H9 (cell line): ENCODE measurements around the gene NGDN. TPM values are rescaled to one million over a fixed set of nuclear protein-coding genes. Genes with fewer than 3 reads are reported as not detected.

Source experiments
- DNase-seq: peaks from one replicate; pipeline ENCODE4 v3.0.0-alpha.2; 2017
- H2AFZ ChIP-seq: one replicate; pipeline ENCODE4 v1.6.1; 2013; ENCODE audit warnings: mild to moderate bottlenecking, low read length, control low read depth, moderate library complexity
- H2AK5ac ChIP-seq: 2 replicates; pipeline ENCODE4 v1.6.1; 2013; ENCODE audit warnings: low read length, control low read depth, mixed read lengths; ENCODE audit not compliant: insufficient read length
- H2BK120ac ChIP-seq: one replicate; pipeline ENCODE4 v1.6.1; 2013; ENCODE audit warnings: low read depth, mild to moderate bottlenecking, low read length, control low read depth, inconsistent platforms; ENCODE audit not compliant: poor library complexity, severe bottlenecking
- H2BK12ac ChIP-seq: 2 replicates; pipeline ENCODE4 v1.6.1; 2013; ENCODE audit warnings: low read length, control low read depth, mixed read lengths, low read depth; ENCODE audit not compliant: insufficient read length
- H2BK15ac ChIP-seq: 2 replicates; pipeline ENCODE4 v1.6.1; 2013; ENCODE audit warnings: low read depth, low read length, control low read depth
- H2BK20ac ChIP-seq: one replicate; pipeline ENCODE4 v1.6.1; 2013; ENCODE audit warnings: low read depth, mild to moderate bottlenecking, low read length, control low read depth, inconsistent platforms; ENCODE audit not compliant: poor library complexity, severe bottlenecking
- H2BK5ac ChIP-seq: 2 replicates; pipeline ENCODE4 v1.6.1; 2013; ENCODE audit warnings: low read length, control low read depth, mixed read lengths; ENCODE audit not compliant: insufficient read length
- H3K14ac ChIP-seq: 2 replicates; pipeline ENCODE4 v1.6.1; 2013; ENCODE audit warnings: low read length, control low read depth; ENCODE audit not compliant: insufficient read depth
- H3K18ac ChIP-seq: 2 replicates; pipeline ENCODE4 v1.6.1; 2013; ENCODE audit warnings: low read depth, mild to moderate bottlenecking, mixed read lengths, low read length, control low read depth; ENCODE audit not compliant: insufficient read length
- H3K23ac ChIP-seq: 2 replicates; pipeline ENCODE4 v1.6.1; 2013; ENCODE audit warnings: low read length, control low read depth, mixed read lengths, low read depth; ENCODE audit not compliant: insufficient read length
- H3K23me2 ChIP-seq: 2 replicates; pipeline ENCODE4 v1.6.1; 2013; ENCODE audit warnings: low read depth, mild to moderate bottlenecking, mixed read lengths, low read length, control low read depth; ENCODE audit not compliant: insufficient read length, poor library complexity, severe bottlenecking
- H3K27ac ChIP-seq: 2 replicates; pipeline ENCODE4 v1.5.1; 2013; ENCODE audit warnings: low read length, control low read depth, mixed read lengths, low read depth; ENCODE audit not compliant: insufficient read length
- H3K27me3 ChIP-seq: 2 replicates; pipeline ENCODE4 v1.6.1; 2013; ENCODE audit warnings: low read length, control low read depth, inconsistent platforms; ENCODE audit not compliant: insufficient read depth
- H3K4ac ChIP-seq: 2 replicates; pipeline ENCODE4 v1.6.1; 2013; ENCODE audit warnings: low read depth, mild to moderate bottlenecking, control low read depth, inconsistent platforms, low read length, moderate library complexity
- H3K4me1 ChIP-seq: 2 replicates; pipeline ENCODE4 v1.6.1; 2013; ENCODE audit warnings: low read length, control low read depth, inconsistent platforms; ENCODE audit not compliant: insufficient read depth
- H3K4me2 ChIP-seq: 2 replicates; pipeline ENCODE4 v1.6.1; 2013; ENCODE audit warnings: low read length, control low read depth, mixed read lengths; ENCODE audit not compliant: insufficient read length, insufficient read depth
- H3K56ac ChIP-seq: 2 replicates; pipeline ENCODE4 v1.6.1; 2013; ENCODE audit warnings: low read depth, mild to moderate bottlenecking, mixed read lengths, low read length, control low read depth; ENCODE audit not compliant: insufficient read length
- H3K79me1 ChIP-seq: 2 replicates; pipeline ENCODE4 v1.6.1; 2013; ENCODE audit warnings: low read depth, mild to moderate bottlenecking, moderate library complexity, low read length, control low read depth, inconsistent platforms; ENCODE audit not compliant: insufficient read depth, poor library complexity, severe bottlenecking
- H3K79me2 ChIP-seq: 2 replicates; pipeline ENCODE4 v1.6.1; 2013; ENCODE audit warnings: low read length, control low read depth, inconsistent platforms; ENCODE audit not compliant: insufficient read depth
- H3K9ac ChIP-seq: 2 replicates; pipeline ENCODE4 v1.6.1; 2013; ENCODE audit warnings: low read length, control low read depth, mixed read lengths; ENCODE audit not compliant: insufficient read length; ENCODE audit errors: extremely low read depth
- H3K9me3 ChIP-seq: one replicate; pipeline ENCODE4 v1.6.1; 2013; ENCODE audit warnings: low read depth, low read length, inconsistent platforms; ENCODE audit not compliant: control insufficient read depth
- H3T11ph ChIP-seq: one replicate; pipeline ENCODE4 v1.6.1; 2013; ENCODE audit warnings: mild to moderate bottlenecking, low read length, control low read depth, inconsistent platforms
- H4K20me1 ChIP-seq: one replicate; pipeline ENCODE4 v1.6.1; 2013; ENCODE audit not compliant: control insufficient read depth, insufficient read length, insufficient read depth
- H4K5ac ChIP-seq: 2 replicates; pipeline ENCODE4 v1.6.1; 2013; ENCODE audit warnings: low read depth, mild to moderate bottlenecking, mixed read lengths, low read length, control low read depth; ENCODE audit not compliant: insufficient read length
- H4K8ac ChIP-seq: replicated peaks from 2 replicates; pipeline ENCODE4 v1.6.1; 2013; ENCODE audit warnings: low read length, control low read depth, mixed read lengths, low read depth; ENCODE audit not compliant: insufficient read length
- H4K91ac ChIP-seq: 2 replicates; pipeline ENCODE4 v1.6.1; 2013; ENCODE audit warnings: low read depth, mild to moderate bottlenecking, moderate library complexity, mixed read lengths, low read length, control low read depth; ENCODE audit not compliant: insufficient read length
- H3K27ac Mint-ChIP-seq, 3 experiments: 2 replicates in 2 of 3; 3 replicates in 1 of 3; pipeline ENCODE4 v1.8.0; 2020 to 2021; ENCODE audit warnings: mixed read lengths in 3 of 3, mild to moderate bottlenecking in 1 of 3, moderate library complexity in 1 of 3
- H3K27me3 Mint-ChIP-seq: 2 replicates; pipeline ENCODE4 v1.8.0; 2021; ENCODE audit warnings: low read depth, mild to moderate bottlenecking, moderate library complexity, mixed read lengths
- H3K36me3 Mint-ChIP-seq, 3 experiments: 2 replicates in 2 of 3; 3 replicates in 1 of 3; pipeline ENCODE4 v1.8.0; 2020 to 2021; ENCODE audit warnings: low read depth in 3 of 3, mixed read lengths in 3 of 3; ENCODE audit not compliant: insufficient read depth in 1 of 3
- H3K4me1 Mint-ChIP-seq, 2 experiments: 2 replicates each; pipeline ENCODE4 v1.8.0; 2020; ENCODE audit warnings: mixed read lengths in 2 of 2
- H3K4me3 Mint-ChIP-seq, 2 experiments: 2 replicates in 1 of 2; 3 replicates in 1 of 2; pipeline ENCODE4 v1.8.0; 2020 to 2021; ENCODE audit warnings: mild to moderate bottlenecking in 2 of 2, mixed read lengths in 2 of 2, moderate library complexity in 1 of 2
- H3K9me3 Mint-ChIP-seq, 2 experiments: 2 replicates in 1 of 2; 3 replicates in 1 of 2; pipeline ENCODE4 v1.8.0; 2020; ENCODE audit warnings: mild to moderate bottlenecking in 2 of 2, mixed read lengths in 2 of 2, moderate library complexity in 1 of 2
- CTCF ChIP-seq: fragments of 200-600 bp; sonication (generic); conservative IDR thresholded peaks from 3 replicates; pipeline ENCODE4 v1.8.0; 2021; ENCODE audit warnings: antibody characterized with exemption, mild to moderate bottlenecking
- WGBS: extraction: QIAGEN DNeasy Blood & Tissue Kit; methylation state at CpG from one replicate; pipeline ENCODE4 v1.1.7; 2013; ENCODE audit warnings: missing lambda C conversion rate, low lambda C conversion rate, mixed read lengths; ENCODE audit not compliant: insufficient read length; ENCODE audit errors: extremely low coverage; 5-methylcytosine and 5-hydroxymethylcytosine counted together
- total RNA-seq: library from RNA; stranded (reverse); gene quantifications from 2 replicates; pipeline ENCODE4 v1.2.1, GENCODE V29; 2021

Gene NGDN
- total RNA-seq, 1 experiment from 2014 or later = 53.1 TPM

- no peaks in the 10 kb centered on the region for H3K9me3 ChIP-seq
- H3K27ac ChIP-seq = no peak overlapping the region
- Mint-ChIP-seq H3K36me3 (peaks cover 56 to 65% (median 59%) of the 10 kb centered on the region in 3 experiments), H3K4me1 (peaks cover 40 to 52% of the 10 kb centered on the region in 2 experiments), H3K27me3 (no peaks in the 10 kb centered on the region; the same call in 1 of the 2 replicates), H3K27ac (no peak overlapping the region; a peak in 1 of 7 replicates), H3K4me3 (no peak overlapping the region), H3K9me3 (no peaks in the 10 kb centered on the region)
- DNase-seq = no peak
- no peak overlapping the region for H4K91ac ChIP-seq
- no peak overlapping the region for H2AK5ac ChIP-seq
- no peak overlapping the region for H3K23ac ChIP-seq
- no peak overlapping the region for H3K4me2 ChIP-seq
- no peak for TF ChIP-seq CTCF
- no peak overlapping the region for H2BK5ac ChIP-seq
- no peak overlapping the region for H2BK15ac ChIP-seq
- no peak overlapping the region for H4K8ac ChIP-seq
- no peak overlapping the region for H3T11ph ChIP-seq
- no peak overlapping the region for H3K4ac ChIP-seq
- no peak overlapping the region for H4K5ac ChIP-seq
- H3K79me2 ChIP-seq = no peaks in the 10 kb centered on the region
- H2AFZ ChIP-seq = no peak overlapping the region
- H3K4me1 ChIP-seq = peaks cover 1% of the 10 kb centered on the region; the same call in 1 of the 2 replicates
- H3K23me2 ChIP-seq = no peaks in the 10 kb centered on the region
- H3K79me1 ChIP-seq = no peaks in the 10 kb centered on the region
- H3K18ac ChIP-seq = no peak overlapping the region
- no peak overlapping the region for H3K14ac ChIP-seq
- H4K20me1 ChIP-seq = no peaks in the 10 kb centered on the region
- no peak overlapping the region for H2BK120ac ChIP-seq
- H2BK20ac ChIP-seq = no peak overlapping the region
- no peak overlapping the region for H2BK12ac ChIP-seq
- no peak overlapping the region for H3K9ac ChIP-seq
- H3K56ac ChIP-seq = no peak overlapping the region
- no CpG with 5 or more reads among the region's 14 CpGs for WGBS
- no peaks in the 10 kb centered on the region for H3K27me3 ChIP-seq
Observed at GRCh38 chr14:23524954-23525353, 55.5 kb downstream of the NGDN start.
